DMS79 treated with DMSO at 0.1 percent for 48 hours (cell line): Measurements from ENCODE around the gene BORCS5.
A peak's percentile ranks its signal among the peaks of the same experiment; 100 is the strongest.
"Not testable (repeated sequence)": the region's sequence is repeated elsewhere in the genome, so short reads cannot be mapped to it uniquely, and the experiment has no call there.

Experiments
- DNase-seq: peaks from one replicate; lab custom pipeline; 2025; lab: John Stamatoyannopoulos, UW

BORCS5 gene

DNA sequence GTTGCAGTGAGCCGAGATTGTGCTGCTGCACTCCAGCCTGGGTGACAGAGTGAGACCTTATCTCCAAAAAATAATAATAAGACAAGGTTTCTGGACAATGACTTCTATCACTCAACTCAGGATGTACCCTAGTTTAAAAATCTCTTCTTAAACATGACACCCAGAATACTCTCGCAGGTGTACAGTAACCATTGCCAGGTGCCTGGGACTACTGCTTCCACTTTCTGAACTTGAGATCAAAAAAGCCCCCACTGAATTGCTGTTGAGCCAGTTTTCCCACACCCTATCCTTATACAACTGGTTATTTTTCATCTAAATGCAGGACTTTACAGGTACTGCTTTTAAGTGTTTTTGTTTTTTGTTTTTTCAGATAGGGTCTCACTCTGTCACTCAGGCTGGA, 36.3 kb downstream of the BORCS5 start:
- DNase-seq = no peak

DNA sequence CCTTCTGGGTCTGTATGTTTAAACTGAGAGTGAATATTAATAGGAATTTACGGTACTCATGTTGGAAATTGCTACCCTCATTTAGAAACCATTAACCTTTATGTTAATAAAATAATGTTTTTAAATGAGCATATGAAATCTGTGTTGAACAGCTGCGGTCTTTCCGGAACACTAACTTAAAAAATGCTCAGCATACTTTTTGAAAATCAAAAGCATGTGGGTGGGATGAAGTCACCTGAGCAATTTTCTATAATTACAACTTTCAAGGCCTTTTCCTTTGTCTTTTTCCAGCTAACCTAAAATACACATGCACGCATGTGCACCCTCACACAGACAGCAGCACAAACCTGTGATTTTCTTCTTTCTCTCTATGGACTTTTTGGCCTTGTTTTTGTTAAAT, 39.8 kb downstream of the BORCS5 start:
- no peak for DNase-seq

DNA sequence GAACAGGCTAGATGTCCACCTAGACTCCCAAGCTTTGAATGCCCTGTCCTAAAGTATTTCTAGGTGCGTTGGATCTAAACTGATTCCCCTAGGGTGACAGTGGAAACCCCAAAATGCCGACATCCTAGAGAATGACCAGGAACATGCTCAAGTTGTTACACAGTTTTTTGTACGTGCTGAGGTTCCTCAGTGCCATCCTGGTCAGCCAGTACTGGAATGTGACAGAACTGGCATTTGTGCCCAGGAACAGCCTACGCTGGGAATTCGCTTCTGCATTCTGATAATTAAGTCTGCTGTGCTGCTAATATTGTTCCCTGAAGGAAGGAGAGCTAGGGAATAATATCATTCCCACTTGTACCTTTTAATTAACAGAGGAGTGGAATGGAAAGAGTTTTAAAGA, 40.3 kb downstream of the BORCS5 start:
- DNase-seq = no peak

DNA sequence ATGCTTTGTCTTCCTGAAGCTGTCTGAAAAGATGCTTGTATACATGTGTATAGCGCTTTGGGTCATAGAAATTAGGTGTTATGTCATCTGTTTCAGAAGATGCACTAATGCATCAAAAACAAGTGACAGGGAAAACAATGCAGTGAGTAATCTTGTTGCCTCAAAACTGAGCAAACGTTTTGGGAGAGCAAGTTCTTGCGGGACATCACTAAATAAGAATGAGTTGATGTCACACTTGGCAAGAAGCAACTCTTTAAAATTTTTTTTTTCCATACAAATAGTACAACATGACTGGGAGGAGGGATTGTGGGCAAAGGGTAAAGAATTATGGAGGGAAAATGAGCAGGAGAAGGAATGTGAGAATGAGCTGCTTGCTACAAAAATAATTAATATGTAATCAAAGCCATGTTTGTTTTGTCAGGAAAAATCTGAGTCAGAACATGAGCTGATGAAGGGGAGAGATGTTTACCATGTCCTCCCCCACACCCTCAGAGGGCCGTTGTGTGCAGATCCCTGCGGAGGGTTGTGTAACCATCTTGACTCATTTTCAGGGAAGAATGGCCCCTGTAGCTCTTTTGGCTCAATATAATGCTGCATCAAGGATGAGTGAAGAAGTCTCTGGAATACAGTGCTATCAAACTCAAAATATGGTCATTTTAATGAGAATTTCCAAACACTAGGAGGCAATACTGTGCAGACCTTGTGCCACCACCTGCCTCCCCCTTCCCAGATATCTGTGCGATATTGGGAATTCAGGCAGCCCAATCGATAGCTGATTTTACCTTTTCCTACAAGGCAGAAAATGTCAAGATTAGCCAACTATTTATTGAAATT, 41.4 kb downstream of the BORCS5 start:
- DNase-seq = no peak

DNA sequence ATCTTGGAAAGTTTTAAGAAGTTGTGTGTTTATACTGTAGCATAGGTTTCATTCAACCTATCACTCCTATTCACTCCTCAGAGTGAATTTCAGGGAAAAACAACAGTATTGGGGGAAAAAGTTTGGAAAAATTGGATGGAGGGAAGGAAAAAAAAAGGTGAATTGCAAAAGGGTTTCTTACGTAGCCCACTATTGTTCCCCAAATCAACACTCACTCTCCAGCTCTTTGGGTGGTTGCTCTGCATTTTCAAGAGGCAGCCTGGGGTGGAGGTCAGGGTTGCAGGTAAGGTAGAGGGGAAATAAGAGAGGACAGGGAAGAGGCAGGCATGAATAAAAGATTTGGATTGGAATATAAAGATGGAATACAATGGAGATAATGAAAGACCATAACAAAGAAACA, 42.3 kb downstream of the BORCS5 start:
- no peak for DNase-seq

DNA sequence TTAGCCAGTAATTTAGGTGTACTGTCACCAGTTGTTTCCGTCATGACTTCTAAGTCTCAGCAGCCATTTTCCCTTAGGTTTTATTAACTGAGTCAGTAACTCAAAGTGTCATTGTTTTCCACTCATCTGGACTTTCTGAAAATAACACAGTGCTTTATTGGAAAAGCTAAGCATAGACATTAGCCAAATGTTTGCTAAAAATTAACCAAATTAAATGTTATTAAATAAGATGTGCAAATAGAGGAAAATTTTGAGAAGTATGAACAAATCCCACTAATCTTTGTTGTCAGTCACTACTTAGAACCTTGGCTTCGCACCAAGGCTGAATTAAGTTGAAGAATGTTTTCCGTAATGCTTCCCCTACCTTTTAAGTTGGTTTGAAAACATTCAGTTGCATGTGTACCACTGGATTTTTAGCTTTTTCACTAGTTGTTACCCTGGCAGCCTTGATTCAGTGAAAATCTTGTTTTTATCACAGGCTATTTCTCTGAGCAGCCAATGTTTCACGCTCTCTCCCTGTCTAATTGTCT, 43.0 kb downstream of the BORCS5 start:
- no peak for DNase-seq

DNA sequence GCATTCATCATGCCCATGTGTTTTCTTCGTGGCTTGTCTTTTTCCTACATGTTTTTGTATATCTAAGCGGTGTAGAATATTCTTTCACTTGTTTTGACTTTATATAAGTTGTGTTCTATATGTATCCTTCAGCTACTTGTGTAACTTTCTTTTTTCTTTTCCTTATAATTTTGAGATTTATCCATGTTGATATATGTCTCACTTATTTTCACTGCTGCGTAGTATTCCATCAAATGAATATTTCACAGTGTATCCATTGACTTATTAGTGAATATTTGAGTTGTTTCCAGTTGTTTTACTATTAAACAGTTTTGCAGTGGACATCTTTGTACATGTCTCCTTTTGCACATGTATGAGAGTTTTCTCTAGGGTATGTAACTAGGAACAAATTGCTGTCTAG, 43.9 kb downstream of the BORCS5 start:
- no peak for DNase-seq

DNA sequence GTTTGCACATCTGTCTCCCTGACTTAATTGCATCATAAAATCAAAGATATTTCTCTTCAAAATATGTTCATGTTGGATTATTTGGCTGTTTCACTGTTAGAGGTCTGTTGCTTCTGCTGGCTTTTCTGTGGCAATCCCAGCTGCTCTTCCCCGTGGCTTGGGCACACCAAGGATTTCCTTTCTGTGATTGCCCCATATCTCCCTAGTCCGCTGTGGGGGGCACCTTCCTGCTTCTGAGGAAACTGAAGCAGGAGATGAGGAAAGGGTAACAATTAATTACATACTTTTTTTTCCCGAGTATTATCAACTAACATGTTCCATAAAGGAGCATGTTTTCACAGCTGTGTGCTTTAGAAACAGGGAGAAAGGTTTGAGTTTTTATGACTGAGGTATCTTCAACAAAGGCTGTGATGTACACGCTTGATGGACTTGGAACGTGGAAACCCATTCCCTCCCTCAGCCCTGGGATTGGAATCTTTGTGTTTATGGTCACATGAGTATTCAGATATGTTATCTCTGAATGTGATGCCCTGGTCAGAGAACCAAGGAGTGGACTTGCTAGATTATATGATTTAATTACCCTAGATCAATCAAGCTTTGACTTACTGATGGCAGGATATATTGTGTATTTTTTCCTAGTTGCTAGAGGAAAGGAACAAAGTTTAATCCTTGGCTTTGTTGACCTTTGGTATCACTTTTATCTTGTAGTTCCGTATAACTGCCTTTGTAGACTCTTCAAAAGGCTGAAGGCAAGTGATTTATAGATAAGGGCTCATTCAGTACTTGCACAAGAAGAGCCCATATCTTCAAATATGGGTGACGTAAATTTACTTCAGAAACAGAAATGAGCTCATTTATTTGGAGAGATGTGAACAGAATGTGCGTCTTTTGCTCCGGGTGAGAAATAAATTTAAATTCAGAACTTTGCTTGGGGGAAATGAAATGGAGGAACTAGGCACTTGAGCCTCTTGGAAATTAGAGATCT, 46.7 kb downstream of the BORCS5 start:
- DNase-seq = no peak

DNA sequence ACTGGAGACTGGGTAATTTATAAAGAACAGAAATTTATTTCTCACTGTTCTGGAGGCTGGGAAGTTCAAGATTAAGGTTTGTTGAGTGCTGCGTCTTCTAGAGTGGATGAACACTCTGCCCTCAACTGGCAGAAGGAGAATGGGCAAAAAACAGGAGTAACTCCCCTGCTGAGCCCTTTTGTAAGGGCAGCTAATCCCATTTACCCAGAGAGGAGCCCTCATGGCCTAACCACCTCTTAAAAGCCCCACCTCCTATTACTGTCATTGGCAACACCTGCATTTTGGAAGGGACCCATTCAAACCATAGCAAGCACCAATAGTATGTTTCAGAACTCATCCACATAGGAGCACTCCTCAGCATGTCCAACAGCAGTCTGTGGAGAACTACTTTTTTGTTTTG, 47.4 kb downstream of the BORCS5 start:
- DNase-seq = no peak

DNA sequence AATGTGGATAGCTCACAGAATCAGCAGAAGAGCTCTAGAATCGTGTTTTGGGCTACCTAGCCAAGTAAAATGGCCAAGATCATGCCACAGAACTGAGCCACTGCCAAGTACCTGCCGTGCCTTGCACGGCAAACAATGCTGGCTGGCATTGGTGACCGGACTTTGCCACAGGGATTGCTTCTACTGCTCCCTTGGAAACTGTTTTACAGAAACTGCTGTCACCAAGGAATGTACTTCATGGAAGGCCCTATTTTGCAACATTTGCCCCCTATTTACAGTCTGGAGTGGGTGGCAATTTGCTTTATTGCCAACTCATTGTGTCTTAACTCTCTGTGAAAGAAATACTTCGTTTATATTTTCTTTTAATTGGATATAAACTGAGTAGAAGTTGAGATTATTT, 49.0 kb downstream of the BORCS5 start:
- DNase-seq = peak; percentile 69

DNA sequence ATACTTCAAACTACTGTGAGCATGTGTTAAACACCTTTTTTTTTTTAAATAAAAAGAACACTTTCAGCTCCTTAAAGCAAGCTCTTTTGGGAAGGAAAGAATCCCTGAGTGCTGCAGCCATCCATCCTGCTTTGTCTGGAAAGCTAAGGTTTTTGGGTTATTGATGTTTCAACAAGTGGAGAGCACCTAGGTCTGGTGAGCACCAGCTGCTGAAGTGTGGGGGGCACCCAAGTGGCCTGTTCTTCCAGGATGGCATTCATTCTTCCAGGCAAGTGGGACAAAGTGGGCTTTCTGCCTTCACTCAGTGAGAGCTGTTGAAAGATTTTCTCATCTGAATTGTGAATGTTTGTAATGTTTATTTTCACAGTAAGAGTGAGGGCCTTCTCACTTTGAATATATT, 49.9 kb downstream of the BORCS5 start:
- peak; percentile 40 for DNase-seq

DNA sequence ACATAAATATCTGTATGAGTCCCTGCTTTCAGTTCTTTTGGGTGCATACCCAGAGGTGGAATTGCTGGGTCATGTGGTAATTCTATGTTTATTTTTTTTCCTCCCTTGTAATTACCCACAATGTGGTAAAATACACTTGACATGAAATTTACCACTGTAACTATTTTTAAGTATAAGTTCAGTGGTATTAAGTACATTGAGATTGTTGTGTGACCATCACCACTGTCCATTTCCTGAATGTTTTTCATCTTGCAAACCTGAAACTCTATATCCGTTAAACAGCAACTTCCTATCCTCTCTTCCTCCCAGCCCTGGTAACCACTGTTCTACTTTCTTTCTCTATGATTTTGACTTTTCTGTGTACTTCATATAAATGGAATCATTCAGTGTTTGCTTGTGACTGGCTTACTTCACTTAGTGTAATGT, 51.4 kb downstream of the BORCS5 start:
- DNase-seq = no peak

DNA sequence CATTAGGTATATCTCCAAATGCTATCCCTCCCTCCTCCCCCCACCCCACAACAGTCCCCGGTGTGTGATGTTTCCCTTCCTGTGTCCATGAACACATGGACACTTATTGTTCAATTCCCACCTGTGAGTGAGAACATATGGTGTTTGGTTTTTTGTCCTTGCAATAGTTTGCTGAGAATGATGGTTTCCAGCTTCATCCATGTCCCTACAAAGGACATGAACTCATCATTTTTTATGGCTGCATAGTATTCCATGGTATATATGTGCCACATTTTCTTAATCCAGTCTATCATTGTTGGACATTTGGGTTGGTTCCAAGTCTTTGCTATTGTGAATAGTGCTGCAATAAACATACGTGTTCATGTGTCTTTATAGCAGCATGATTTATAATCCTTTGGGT, 52.5 kb downstream of the BORCS5 start:
- DNase-seq = not testable (repeated sequence)

DNA sequence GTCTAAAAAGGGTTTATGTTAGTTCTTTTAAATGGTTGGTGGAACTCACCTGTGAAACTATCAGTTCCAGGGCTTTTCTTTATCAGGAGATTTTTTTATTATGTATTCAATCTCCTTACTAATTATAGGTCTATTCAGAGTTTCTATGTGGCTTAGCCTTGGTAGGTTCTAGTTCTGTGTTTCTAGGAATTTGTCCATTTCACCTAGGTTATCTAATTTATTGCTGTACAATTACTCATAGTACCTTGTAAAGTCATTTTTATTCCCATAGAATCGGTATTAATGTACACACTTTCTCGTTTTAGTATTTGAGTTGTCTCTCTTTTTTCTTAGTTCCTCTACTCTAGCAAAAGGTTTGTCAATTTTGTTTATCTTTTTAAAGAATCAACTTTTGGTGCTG, 59.0 kb downstream of the BORCS5 start:
- DNase-seq = no peak

DNA sequence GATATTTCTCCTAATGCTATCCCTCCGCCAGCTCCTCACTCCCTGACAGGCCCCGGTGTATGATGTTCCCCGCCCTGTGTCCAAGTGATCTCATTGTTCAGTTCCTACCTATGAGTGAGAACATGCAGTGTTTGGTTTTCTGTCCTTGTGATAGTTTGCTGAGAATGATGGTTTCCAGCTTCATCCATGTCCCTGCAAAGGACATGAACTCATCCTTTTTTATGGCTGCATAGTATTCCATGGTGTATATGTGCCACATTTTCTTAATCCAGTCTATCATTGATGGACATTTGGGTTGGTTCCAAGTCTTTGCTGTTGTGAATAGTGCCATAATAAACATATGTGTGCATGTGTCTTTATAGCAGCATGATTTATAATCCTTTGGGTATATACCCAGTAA, 62.3 kb downstream of the BORCS5 start:
- not testable (repeated sequence) for DNase-seq

DNA sequence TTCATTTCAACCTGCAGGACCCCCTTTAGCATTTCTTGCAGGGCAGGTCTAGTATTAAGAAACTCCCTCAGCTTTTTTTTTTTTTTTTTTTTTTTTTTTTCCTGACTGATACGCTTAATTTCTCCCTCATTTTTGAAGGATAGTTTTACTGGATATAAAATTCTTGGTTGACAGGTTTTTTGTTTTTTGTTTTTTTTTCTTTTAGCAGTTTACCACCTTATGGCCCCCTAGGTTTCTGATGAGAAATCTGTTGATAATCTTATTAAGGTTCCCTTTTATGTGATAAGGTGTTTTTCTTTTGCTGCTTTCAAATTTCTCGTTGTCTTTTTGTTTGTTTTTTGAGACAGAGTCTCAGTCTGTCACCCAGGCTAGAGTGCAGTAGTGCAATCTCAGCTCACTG, 66.5 kb downstream of the BORCS5 start:
- no peak for DNase-seq

DNA sequence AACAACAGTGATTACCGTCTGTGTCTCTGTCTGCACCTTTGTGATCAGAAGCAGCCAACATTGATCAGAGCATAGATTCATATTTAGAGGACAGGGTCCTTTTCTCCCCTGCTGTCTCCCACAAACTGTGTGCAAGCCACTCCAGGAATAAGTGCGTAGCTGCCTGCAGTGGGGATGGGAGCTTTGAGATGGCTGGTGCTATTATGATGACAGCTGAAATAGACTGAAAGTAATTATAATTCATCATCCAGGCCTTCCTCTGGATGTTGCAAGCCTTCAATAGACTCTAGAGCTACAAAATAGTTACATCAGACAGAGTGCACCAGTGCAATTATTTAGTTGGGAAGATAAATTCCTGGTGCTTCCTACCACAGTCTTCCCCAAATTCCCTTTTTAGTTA, 68.1 kb downstream of the BORCS5 start:
- DNase-seq = no peak

DNA sequence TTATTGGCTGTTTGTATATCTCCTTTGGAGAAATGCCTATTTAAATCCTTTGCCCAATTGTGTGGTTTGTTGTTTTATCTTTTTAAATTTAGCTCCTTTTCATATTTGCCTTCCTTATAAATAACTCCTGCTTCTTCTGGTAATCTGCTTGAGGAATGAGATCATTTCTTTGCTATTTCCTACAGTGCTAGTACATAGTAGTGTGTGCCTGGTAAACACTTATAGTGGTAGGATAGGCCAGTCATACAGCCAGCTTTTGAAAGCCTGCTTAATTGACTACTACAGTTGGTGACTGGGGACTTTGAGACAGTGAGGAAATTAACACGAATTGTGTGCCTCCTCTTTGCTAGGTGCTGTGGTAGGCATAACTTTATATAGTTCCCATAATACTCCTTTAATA, 68.7 kb downstream of the BORCS5 start:
- no peak for DNase-seq

DNA sequence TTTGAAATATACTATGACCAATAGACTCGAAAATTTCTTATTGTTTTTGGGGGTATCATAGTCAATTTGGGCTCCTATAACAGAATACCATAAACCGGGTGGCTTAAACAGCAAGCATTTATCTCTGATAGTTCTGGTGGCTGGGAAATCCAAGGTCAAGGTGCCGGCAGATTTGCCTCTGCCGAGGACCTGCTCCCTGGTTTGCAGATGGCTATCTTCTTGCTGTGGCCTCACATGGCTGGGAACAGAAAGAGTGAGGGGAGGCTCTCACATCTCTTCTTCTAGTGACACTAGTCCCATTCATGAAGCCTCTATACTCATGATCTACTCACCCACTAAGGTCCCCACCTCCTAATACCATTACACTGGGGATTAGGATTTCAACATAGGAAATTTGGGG, 70.7 kb downstream of the BORCS5 start:
- no peak for DNase-seq

DNA sequence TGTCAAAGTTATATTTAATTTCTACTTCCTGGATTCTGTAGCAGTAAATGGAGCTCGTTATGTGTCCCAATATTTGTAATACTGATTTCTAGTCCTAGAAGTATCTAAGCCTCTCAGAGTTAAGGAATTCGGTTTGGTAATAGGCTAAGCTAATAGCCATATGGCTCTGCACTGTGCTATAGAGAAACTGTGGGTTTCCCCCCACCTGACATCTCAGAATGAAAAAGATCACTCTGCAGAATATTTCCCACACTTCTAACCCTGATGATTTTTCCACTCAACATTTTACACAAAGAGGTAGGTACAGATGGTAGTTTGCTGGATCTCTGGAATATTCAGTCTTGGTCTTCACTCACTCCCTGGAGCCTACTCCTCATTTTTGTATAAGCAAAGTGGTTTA, 71.2 kb downstream of the BORCS5 start:
- no peak for DNase-seq

DNA sequence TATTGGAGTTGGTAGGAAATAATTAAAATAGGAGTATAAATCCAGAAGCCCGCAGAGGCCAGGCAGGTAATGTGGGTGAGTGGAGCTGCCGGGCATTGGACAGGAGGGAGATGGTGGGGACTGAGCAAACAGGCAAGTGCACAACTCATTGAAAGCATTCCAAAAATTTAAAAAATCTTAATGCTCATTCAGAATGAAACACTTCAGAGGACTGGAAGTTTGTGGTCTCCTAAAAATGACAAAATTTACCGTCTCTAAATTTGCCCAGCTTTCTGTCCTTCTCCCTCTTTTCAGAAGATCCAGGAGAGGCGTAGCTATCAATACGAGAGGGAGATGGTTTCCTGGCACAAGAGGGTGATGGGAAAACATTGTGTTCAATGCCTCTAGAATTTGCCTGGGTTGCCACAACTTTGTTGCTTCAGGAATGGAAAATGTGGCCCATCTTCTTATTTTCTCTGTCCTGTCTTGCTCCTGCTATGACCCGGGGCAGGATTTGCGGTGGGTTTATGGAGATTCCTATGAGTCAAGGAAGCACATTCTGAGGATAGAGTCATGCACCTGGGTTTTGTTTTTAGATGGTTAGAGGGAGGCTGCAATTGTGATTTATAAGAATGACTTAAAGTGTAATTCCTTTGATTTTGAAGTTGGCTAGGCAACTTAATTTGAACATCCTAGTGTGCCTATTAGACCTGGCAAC, 72.2 kb downstream of the BORCS5 start:
- no peak for DNase-seq

DNA sequence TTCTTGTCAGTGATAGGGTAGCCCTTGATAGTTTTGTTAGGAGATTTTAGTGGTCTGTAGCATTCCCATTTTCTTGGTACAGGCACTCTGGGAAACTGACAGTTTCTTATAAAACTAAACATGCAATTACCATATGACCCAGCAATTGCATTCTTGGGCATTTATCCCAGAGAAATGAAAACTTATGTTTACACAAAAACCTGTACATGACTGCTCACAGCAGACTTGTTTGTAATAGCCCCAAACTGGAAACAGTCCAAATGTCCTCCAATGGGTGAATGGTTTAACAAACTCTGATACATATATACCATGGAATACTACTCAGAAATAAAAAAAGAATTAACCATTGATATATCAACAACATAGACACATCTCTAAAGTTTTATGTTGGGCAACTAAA, 75.5 kb downstream of the BORCS5 start:
- peak; percentile 17 for DNase-seq
